GM13976 (cell line): ENCODE measurements around the gene CLCN1.

Experiments used
- DNase-seq: peaks from one replicate; pipeline ENCODE4 v3.0.0; 2012; ENCODE audit warnings: low spot score
- in situ Hi-C: fragments of 300-500 bp; cut with MboI; formaldehyde crosslinking; loops from one replicate; pipeline ENCODE4 v1.12.0; 2022; ENCODE audit warnings: low sequenced_read_pairs, mixed read lengths, inconsistent platforms; ENCODE audit not compliant: unreplicated experiment
- TF ChIP-seq, protein P1 (sequence below): IDR thresholded peaks from 2 replicates; pipeline ENCODE4 v1.5.1; 2012; ENCODE audit warnings: borderline replicate concordance, mild to moderate bottlenecking; ENCODE audit not compliant: insufficient read depth; ENCODE audit errors: extremely low read depth, missing control alignments, control extremely low read depth

CLCN1 gene

GRCh38 chr7:143375298-143376034 is 59.6 kb downstream of the CLCN1 start:
- no peak for DNase-seq
- TF ChIP-seq, protein P1, sequence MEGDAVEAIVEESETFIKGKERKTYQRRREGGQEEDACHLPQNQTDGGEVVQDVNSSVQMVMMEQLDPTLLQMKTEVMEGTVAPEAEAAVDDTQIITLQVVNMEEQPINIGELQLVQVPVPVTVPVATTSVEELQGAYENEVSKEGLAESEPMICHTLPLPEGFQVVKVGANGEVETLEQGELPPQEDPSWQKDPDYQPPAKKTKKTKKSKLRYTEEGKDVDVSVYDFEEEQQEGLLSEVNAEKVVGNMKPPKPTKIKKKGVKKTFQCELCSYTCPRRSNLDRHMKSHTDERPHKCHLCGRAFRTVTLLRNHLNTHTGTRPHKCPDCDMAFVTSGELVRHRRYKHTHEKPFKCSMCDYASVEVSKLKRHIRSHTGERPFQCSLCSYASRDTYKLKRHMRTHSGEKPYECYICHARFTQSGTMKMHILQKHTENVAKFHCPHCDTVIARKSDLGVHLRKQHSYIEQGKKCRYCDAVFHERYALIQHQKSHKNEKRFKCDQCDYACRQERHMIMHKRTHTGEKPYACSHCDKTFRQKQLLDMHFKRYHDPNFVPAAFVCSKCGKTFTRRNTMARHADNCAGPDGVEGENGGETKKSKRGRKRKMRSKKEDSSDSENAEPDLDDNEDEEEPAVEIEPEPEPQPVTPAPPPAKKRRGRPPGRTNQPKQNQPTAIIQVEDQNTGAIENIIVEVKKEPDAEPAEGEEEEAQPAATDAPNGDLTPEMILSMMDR: no peak
- in situ Hi-C loops: no loop called here

DNA sequence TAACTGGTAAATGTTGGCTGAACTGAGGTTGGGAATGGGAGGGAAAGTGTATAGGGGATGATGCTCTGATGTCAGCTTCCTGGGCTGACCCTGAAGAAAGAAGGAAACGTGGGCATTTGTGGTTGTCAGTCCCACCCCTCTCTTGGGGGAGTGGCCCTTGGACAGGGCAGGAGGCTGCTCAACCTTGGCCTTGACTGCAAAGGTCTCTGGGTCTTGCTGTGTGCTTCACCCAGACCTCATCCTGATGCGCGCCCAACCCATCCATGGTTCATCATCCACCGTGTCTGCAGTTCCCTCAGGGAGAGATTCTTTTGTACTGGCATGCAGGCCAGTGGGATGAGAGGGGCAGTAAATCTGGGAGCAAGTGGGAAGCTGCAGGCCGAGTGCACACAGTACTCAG is 60.5 kb downstream of the CLCN1 start:
- TF ChIP-seq, protein P1: no peak
- no peak for DNase-seq
- in situ Hi-C loops: no loop called here

GRCh38 chr7:143379611-143380259 is 63.8 kb downstream of the CLCN1 start:
- no peak for DNase-seq
- in situ Hi-C loops: no loop called here
- TF ChIP-seq, protein P1: no peak

- DNase-seq: peak; percentile 85
- TF ChIP-seq, protein P1: peak; percentile 82
- in situ Hi-C loops: no loop called here
Measured at GRCh38 chr7:143380260-143380645, 64.3 kb downstream of the CLCN1 start.

DNA sequence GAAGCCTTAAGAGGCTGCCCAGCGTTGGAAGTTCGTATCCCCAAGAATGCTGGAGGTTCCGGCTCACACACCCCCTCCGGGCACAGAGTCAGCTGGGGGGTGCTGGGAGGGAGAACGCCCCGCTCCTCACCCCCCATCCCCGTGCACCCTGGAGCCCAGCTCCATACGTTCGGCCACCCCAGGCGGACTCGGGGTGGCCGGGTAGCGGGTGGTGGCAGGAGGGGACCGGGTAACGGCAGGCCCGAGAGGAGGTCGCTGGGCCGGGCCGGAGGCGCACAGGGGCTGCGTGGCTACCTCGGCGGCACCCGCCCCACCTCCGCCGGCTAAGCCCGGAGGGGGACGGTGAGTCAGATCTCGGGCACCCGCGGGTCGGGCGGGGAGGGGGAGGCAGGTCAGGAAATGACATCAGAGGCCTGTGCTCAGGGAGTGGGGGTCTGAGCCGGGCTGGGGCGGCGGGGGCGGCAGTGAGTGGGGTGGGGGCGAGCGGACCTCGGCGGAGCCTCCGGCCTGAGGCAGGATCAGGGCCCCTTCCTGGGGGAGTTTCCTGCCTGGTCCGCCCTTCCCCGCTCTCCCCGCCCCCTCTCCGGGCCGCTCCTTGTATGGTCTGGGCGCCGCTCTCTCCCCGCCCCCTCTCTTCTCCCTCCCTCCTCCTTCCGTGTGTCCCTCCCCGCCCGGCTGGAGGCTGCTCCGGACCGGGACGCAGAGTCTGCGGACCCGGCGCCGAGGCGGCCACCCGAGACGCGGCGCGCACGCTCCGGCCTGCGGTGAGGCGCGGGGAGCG is 64.9 kb downstream of the CLCN1 start, which contains the start of gene ZYX:
ZYX (plus strand) TSS at position 700 of the 781 bp plus-strand sequence. CDS start 227 bp downstream, outside the sequence.
- in situ Hi-C loops: no loop called here
- TF ChIP-seq, protein P1: no peak
- peak; percentile 97 for DNase-seq

GRCh38 chr7:143381427-143382125 is 65.7 kb downstream of the CLCN1 start:
- TF ChIP-seq, protein P1: no peak
- in situ Hi-C loops: no loop called here
- peak; percentile 68 for DNase-seq
